GM12891 (cell line): ENCODE data around the gene CD300LG.

Source experiments
- POLR2A ChIP-seq: IDR thresholded peaks from 2 replicates; pipeline ENCODE4 v1.6.1; 2011; ENCODE audit warnings: low read depth, low read length, control low read depth
- POLR2AphosphoS5 ChIP-seq: IDR thresholded peaks from 2 replicates; pipeline ENCODE4 v1.6.1; 2011; ENCODE audit warnings: low read depth, low read length, control low read depth
- SPI1 ChIP-seq: IDR thresholded peaks from 2 replicates; pipeline ENCODE4 v1.6.1; 2011; ENCODE audit warnings: low read depth, low read length, control low read depth

GRCh38 chr17:43857141-43857540, 10.2 kb downstream of the CD300LG start:
- no peak for TF ChIP-seq POLR2AphosphoS5
- TF ChIP-seq SPI1 = no peak
- TF ChIP-seq POLR2A = no peak
